Measurements from ENCODE around the gene TFG. TPM values are rescaled to one million over a fixed set of nuclear protein-coding genes. Genes with fewer than 3 reads are reported as not detected.

Gene TFG
- polyA plus RNA-seq, 3 donors from 2014 or later = 17.4 to 51.3 (median 42.2) TPM

DNA sequence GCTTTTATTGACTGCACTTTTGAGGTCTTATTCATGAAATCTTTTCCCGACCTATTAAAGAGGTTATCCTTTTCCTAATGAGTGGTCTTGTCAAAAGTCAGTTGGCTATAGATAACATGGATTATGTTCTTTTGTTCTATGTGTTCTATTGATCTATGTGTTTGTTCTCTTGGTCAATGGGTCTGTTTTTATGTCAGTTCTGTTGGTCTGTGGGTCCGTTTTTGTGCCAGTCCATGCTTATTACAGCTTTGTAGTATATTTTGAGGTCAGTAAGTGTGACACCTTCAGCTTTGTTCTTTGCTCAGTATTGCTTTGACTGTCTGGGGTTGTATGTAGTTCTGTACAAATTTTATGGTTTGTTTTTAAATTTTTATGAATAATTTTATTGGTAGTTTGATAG, 7.8 kb downstream of the TFG start:
- Mint-ChIP-seq H3K9me3 (no peaks in the 10 kb centered on the region), H3K4me3 (no peak overlapping the region), H3K27ac (peak overlapping the region in 2 of 6 donors; percentile 21 to 47), H3K4me1 (peaks cover 38 to 78% of the 10 kb centered on the region in 2 donors), H3K36me3 (peaks cover 14 to 24% (median 19%) of the 10 kb centered on the region in 3 donors), H3K27me3 (ENCODE audit: low read depth in 3 of 3) (peaks cover 0 to 1% (median 0%) of the 10 kb centered on the region in 3 donors)
- DNase-seq = no peak

DNA sequence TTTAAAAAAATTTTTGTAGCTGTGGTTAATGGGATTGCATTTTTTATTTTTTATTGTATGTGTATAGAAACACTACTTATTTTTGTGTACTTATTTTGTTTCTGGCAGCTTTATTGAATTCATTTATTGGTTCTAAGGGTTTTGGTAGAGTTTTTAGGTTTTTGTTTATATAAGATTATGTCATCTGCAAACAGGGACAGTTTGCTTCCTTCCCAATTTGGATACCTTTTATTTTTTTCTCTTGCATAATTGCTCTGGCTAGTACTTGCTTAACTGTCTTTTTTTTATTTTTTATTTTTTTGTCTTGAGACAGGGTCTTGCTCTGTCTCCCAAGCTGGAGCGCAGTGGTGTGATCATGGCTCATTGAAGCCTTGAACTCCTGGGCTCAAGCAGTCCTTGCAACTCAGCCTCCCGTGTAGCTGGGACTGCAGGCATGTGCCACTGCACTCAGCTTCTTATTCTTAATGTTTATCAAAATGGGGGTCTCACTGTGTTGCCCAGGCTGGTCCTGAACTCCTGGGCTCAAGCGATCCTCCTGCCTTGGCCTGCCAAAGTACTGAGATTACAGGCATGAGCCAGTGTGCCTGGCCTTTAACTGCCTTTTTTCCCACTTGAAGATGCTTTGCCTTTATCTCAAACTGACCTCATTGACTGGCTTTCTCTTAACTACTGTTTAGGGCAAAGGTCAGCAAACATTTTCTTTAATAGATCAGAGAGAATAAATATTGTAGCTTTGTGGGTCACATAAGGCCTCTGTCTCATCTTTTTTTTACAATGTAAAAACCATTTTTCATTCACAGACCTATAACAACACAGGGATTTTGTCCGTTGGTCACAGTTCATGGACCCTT, 8.6 kb downstream of the TFG start:
- H3K36me3 Mint-ChIP-seq = peaks cover 14 to 24% (median 19%) of the 10 kb centered on the region in 3 donors
- H3K4me1 Mint-ChIP-seq = peaks cover 32 to 70% of the 10 kb centered on the region in 2 donors
- H3K27me3 Mint-ChIP-seq (ENCODE audit: low read depth in 3 of 3) = peaks cover 0 to 1% (median 0%) of the 10 kb centered on the region in 3 donors
- no peak for DNase-seq
- no peak overlapping the region for H3K4me3 Mint-ChIP-seq
- H3K27ac Mint-ChIP-seq = peak overlapping the region in 1 of 6 donors; percentile 51
- H3K9me3 Mint-ChIP-seq = no peaks in the 10 kb centered on the region

DNA sequence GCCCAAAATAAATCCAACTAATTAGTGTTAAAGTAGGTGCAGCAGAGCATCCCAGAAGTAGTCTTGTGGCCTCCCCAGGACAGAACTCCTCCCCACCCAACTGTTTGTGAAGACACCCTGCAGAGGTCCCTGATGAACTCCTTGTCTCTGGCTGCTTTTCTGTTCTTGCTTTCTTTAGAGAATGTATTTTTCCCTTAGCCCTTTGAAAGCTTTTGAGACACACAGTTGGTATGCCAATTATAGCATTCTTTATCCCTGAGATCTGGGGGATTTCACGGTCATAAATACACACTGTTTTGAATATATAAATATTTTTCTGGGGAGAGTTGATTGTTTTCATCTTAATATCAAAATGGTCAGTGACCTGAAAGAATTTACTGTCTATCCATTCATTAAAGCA, 9.8 kb downstream of the TFG start:
- H3K4me1 Mint-ChIP-seq = peaks cover 30 to 60% of the 10 kb centered on the region in 2 donors
- H3K36me3 Mint-ChIP-seq = peaks cover 14 to 22% (median 15%) of the 10 kb centered on the region in 3 donors
- no peak for DNase-seq
- H3K9me3 Mint-ChIP-seq = no peaks in the 10 kb centered on the region
- H3K27ac Mint-ChIP-seq = no peak overlapping the region
- H3K4me3 Mint-ChIP-seq = no peak overlapping the region
- H3K27me3 Mint-ChIP-seq (ENCODE audit: low read depth in 3 of 3) = peaks cover 0 to 1% (median 0%) of the 10 kb centered on the region in 3 donors

DNA sequence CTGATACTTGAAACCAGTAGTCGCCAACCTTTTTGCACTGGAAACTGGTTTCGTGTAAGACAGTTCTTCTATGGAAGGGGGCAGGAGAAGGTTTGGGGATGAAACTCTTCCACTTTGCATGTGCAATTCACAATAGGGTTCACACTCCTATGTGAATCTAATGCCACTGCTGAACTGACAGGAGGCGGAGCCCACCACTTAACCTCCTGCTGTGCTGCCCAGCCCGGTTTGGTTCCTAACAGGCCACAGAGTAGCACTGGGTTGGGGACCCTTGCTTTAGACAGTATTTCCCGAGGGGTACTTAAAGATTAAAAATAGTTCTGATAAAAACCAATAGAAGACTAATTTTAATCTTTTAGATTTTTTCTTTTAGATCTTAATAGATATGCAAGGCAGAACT, 11.1 kb downstream of the TFG start:
- Mint-ChIP-seq H3K9me3 (no peaks in the 10 kb centered on the region), H3K4me3 (no peak overlapping the region), H3K27me3 (ENCODE audit: low read depth in 3 of 3) (peaks cover 0 to 1% (median 0%) of the 10 kb centered on the region in 3 donors), H3K27ac (no peak overlapping the region), H3K36me3 (peaks cover 14 to 22% (median 15%) of the 10 kb centered on the region in 3 donors), H3K4me1 (peaks cover 24 to 57% of the 10 kb centered on the region in 2 donors)
- no peak for DNase-seq

DNA sequence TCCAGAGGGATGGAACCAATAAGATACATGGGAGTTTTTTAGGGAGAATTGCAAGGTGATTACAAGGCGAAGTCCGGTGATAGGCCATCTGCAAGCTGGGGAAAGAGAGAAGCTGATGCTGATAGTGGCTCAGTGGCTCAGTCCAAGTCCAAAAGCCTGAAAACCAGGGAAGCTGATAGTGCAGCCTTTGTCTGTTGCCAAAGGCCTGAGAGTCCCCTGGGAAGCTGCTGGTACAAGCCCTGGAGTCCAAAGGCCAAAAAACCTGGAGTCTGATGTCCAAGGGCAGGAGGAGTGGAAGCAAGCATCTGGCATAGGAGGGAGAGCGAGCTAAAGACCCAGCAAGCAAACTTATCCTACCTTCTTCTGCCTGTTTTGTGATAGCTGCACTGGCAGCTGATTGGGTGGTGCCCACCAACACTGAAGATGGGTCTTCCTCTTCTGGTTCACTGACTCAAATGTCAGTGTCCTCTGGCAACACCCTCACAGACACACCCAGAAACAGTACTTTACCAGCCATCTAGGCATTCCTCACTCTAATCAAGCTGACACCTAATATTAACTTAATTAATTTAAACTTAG, 16.7 kb downstream of the TFG start:
- no peak overlapping the region for H3K4me3 Mint-ChIP-seq
- peaks cover 9 to 17% (median 10%) of the 10 kb centered on the region in 3 donors for H3K36me3 Mint-ChIP-seq
- no peaks in the 10 kb centered on the region for H3K9me3 Mint-ChIP-seq
- DNase-seq = no peak
- H3K27ac Mint-ChIP-seq = peak overlapping the region in 3 of 6 donors; percentile 46 to 67 (median 54)
- peaks cover 17 to 40% of the 10 kb centered on the region in 2 donors for H3K4me1 Mint-ChIP-seq
- peaks cover 0 to 1% (median 0%) of the 10 kb centered on the region in 3 donors for H3K27me3 Mint-ChIP-seq (ENCODE audit: low read depth in 3 of 3)

DNA sequence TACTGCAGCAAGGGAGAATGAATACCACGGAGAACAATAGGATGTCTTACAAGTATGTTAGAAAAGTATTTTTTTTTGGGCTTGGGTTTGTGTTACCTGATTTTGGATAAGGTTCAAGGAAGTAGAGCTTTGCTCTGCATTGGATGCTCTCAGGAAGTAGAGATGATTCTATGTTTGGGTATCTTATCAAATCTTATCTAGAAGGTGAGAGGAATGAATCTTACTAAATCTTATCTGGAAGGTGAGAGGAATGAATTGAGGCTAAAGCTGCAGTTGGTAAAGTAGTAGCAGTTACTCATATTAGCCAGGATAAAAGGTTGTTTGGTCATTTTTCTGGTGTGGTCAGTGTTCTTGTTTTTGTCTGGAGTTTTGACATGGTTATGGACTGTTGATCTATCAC, 17.4 kb downstream of the TFG start:
- Mint-ChIP-seq H3K27ac (peak overlapping the region; percentile 10 to 74 (median 30)), H3K4me3 (no peak overlapping the region), H3K4me1 (peaks cover 17 to 40% of the 10 kb centered on the region in 2 donors), H3K36me3 (peaks cover 4 to 14% (median 9%) of the 10 kb centered on the region in 3 donors), H3K9me3 (no peaks in the 10 kb centered on the region), H3K27me3 (ENCODE audit: low read depth in 3 of 3) (peaks cover 0 to 1% (median 0%) of the 10 kb centered on the region in 3 donors)
- no peak for DNase-seq

DNA sequence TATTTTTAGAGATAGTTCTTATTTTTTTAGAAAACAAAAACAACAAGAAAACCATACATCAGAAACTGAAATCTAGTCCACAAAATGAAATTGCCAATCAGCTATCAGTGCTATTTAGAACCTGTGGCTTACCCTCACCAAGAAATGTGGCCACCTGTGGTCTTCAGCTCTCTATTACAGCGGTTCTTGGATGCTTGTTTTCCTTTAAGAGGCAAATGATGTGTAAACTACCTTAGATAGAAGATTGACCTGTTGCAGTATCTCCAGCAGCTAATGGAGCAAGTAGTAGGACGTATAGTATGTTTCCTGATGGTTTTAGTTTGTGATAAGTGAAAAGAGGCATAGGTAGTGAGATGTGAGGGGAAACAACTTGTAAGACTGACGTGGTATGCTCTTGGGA, 21.2 kb downstream of the TFG start:
- Mint-ChIP-seq H3K27ac (peak overlapping the region in 2 of 6 donors; percentile 5), H3K4me3 (no peak overlapping the region)

DNA sequence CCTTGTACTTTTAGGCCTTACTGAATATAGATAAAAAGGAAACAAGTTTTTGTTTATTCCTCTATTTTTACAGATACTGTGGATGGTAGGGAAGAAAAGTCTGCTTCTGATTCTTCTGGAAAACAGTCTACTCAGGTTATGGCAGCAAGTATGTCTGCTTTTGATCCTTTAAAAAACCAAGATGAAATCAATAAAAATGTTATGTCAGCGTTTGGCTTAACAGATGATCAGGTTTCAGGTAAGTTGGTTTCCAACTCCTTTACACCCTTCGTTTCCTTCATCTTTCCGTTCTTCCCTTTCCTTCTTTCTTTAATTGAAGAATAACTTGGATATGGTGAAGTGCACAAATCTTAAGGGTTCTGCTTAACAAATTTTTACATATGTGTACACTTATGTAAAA, 23.1 kb downstream of the TFG start:
- peaks cover 20 to 34% (median 31%) of the 10 kb centered on the region in 3 donors for H3K36me3 Mint-ChIP-seq
- H3K4me1 Mint-ChIP-seq = peaks cover 9 to 38% of the 10 kb centered on the region in 2 donors
- H3K4me3 Mint-ChIP-seq = no peak overlapping the region
- no peak for DNase-seq
- H3K27me3 Mint-ChIP-seq (ENCODE audit: low read depth in 3 of 3) = no peaks in the 10 kb centered on the region
- no peaks in the 10 kb centered on the region for H3K9me3 Mint-ChIP-seq
- no peak overlapping the region for H3K27ac Mint-ChIP-seq

More for the DNA sequence above, 21.2 kb downstream of the TFG start:
- H3K9me3 Mint-ChIP-seq = no peaks in the 10 kb centered on the region
- peaks cover 20 to 57% of the 10 kb centered on the region in 2 donors for H3K4me1 Mint-ChIP-seq
- DNase-seq = no peak
- peaks cover 9 to 27% (median 18%) of the 10 kb centered on the region in 3 donors for H3K36me3 Mint-ChIP-seq
- H3K27me3 Mint-ChIP-seq (ENCODE audit: low read depth in 3 of 3) = no peaks in the 10 kb centered on the region

DNA sequence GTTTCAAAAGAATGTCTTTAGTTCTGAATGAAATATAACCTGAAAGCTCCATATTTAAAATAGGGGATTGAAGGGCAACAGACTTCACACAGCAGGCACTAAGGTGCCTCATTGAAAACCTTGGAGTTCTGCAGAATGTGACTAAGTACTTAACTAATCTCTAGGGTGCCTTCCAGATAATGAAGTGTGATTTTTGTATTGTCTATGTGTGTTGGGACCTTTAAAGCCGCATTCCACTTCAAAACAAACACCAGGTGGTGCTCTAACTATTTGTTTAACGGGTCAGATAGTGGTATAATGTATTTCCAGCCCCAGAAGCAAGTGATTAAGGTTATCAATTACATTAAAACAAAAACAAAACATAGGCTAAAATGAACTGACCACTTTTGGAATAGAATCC, 28.0 kb downstream of the TFG start:
- Mint-ChIP-seq H3K4me3 (no peak overlapping the region), H3K9me3 (no peaks in the 10 kb centered on the region), H3K36me3 (peaks cover 24 to 37% (median 32%) of the 10 kb centered on the region in 3 donors), H3K27ac (no peak overlapping the region), H3K27me3 (ENCODE audit: low read depth in 3 of 3) (no peaks in the 10 kb centered on the region), H3K4me1 (peaks cover 3 to 24% of the 10 kb centered on the region in 2 donors)
- DNase-seq = no peak

DNA sequence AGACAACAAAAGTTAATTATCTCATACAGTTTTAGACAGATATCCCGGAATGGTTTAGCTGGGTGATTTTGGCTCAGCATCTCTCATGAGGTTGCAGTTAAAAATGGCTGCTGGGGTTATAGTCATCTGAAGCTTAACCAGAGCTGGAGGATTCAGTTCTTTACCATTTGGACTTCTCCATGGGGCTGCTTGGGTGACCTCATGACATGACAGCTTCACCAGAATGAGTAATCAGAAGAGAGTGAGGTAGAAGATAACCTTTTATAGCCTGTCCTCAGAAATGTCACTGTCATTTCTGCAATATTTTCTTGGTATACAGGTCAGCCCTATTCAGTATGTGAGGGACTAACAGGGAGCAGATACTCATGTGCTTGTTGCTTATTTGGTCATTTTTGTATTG, 30.9 kb downstream of the TFG start:
- no peak for DNase-seq
- peaks cover 23 to 28% (median 25%) of the 10 kb centered on the region in 3 donors for H3K36me3 Mint-ChIP-seq
- no peak overlapping the region for H3K27ac Mint-ChIP-seq

DNA sequence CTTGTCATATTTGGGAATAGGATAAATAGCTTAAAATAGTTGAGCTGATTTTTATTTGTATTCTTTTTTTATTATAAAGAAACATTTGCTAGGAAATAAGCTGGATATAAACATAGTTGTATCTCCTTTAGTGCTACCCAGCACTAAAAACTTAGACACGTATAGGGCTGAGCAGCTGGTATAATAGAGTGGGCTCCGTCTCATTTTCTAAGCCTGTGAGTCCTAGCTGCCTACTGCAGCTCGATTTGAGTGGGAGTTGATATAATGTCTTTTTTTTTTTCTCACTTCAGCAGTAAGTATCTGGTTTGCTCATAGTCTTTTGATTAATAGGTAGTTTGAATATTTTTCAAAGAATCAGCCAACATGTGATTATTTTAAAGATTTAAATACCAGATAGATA, 34.2 kb downstream of the TFG start:
- Mint-ChIP-seq H3K9me3 (no peaks in the 10 kb centered on the region), H3K36me3 (peaks cover 19 to 31% (median 26%) of the 10 kb centered on the region in 3 donors), H3K27ac (no peak overlapping the region), H3K27me3 (ENCODE audit: low read depth in 3 of 3) (no peaks in the 10 kb centered on the region), H3K4me3 (no peak overlapping the region), H3K4me1 (no peaks in the 10 kb centered on the region)
- DNase-seq = no peak

More for the DNA sequence above, 30.9 kb downstream of the TFG start:
- Mint-ChIP-seq H3K9me3 (no peaks in the 10 kb centered on the region), H3K4me3 (no peak overlapping the region), H3K27me3 (ENCODE audit: low read depth in 3 of 3) (no peaks in the 10 kb centered on the region), H3K4me1 (no peaks in the 10 kb centered on the region)

DNA sequence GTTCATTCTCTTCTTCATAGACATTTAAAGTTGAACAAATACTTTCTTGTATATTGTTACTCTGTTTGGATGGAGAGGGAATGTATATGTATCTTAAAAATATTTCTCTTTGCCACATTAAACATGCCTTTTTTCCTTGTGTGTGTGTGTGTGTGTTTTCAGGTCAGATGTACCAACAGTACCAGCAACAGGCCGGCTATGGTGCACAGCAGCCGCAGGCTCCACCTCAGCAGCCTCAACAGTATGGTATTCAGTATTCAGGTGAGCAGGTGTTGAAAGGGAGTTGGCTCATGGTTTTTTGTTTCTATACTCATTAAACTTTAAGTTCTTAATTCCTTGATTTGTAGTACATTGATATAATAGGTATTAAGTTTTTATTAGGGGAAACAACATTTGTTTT, 35.4 kb downstream of the TFG start:
- DNase-seq = no peak
- H3K27ac Mint-ChIP-seq = peak overlapping the region in 2 of 6 donors; percentile 13 to 71
- peaks cover 22 to 32% (median 31%) of the 10 kb centered on the region in 3 donors for H3K36me3 Mint-ChIP-seq
- H3K4me1 Mint-ChIP-seq = no peaks in the 10 kb centered on the region
- H3K9me3 Mint-ChIP-seq = no peaks in the 10 kb centered on the region
- H3K4me3 Mint-ChIP-seq = no peak overlapping the region
- H3K27me3 Mint-ChIP-seq (ENCODE audit: low read depth in 3 of 3) = no peaks in the 10 kb centered on the region

DNA sequence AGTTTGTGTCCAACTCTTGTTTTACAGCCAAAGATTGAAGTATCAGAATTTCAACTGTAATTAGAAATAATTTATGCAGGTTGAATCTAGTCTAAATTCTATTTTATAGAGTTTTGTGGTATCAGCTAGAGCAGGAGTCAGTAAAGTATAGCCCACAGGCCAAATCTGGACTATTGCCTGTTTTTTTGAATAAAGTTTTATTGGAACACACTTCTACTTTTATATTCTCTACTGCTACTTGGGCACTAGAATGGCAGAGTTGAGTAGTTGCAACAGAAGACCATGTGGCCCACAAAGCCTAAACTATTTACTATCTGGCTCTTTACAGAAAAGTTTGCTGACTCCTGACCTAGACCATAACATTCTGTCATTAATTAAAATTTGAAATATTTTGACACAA, 36.3 kb downstream of the TFG start:
- Mint-ChIP-seq H3K4me1 (no peaks in the 10 kb centered on the region), H3K4me3 (no peak overlapping the region), H3K9me3 (no peaks in the 10 kb centered on the region), H3K27me3 (ENCODE audit: low read depth in 3 of 3) (no peaks in the 10 kb centered on the region), H3K27ac (no peak overlapping the region), H3K36me3 (peaks cover 26 to 35% (median 30%) of the 10 kb centered on the region in 3 donors)
- no peak for DNase-seq

DNA sequence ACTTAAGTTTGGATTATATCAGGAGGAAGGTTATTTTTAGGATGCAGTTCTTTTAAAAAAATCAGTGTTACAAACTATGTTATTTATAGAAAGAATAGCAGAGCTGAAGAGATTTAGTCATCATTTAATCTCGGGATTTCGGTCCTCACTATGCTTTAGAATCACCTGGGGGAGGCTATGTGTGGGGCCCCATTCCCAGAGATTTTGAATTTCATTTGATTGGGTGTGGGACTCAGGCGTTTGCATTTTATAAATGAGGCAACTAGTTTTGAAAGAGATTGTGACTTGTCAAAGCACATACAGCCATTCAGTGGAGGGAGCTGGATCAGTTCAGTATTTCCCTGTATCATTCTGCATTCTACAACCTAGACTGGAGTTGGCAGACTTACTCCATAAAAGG, 36.8 kb downstream of the TFG start:
- H3K4me3 Mint-ChIP-seq = no peak overlapping the region
- H3K27ac Mint-ChIP-seq = no peak overlapping the region
- DNase-seq = no peak
- H3K4me1 Mint-ChIP-seq = no peaks in the 10 kb centered on the region
- H3K9me3 Mint-ChIP-seq = no peaks in the 10 kb centered on the region
- H3K27me3 Mint-ChIP-seq (ENCODE audit: low read depth in 3 of 3) = no peaks in the 10 kb centered on the region
- peaks cover 29 to 38% (median 30%) of the 10 kb centered on the region in 3 donors for H3K36me3 Mint-ChIP-seq
